ENCODE data around the gene CDH4. TPM values are rescaled to one million over a fixed set of nuclear protein-coding genes. Genes with fewer than 3 reads are reported as not detected.

The CDH4 gene
- polyA plus RNA-seq, 1 donor (not counting 4 experiments of a cell fraction or from before 2014, with no cell fraction given) = 2.2 TPM

GRCh38 chr20:61646453-61646852 lies 394.4 kb downstream of the CDH4 start:
- no peak overlapping the region for H3K27ac ChIP-seq (ENCODE audit: control insufficient read depth, insufficient read depth, low read length)
- H3K9ac ChIP-seq (ENCODE audit: control insufficient read depth, extremely low read depth, insufficient read depth, low read length) = no peak overlapping the region
- no peaks in the 10 kb centered on the region for H3K36me3 ChIP-seq (ENCODE audit: control insufficient read depth in 2 of 2, extremely low read depth in 1 of 2, insufficient read depth in 2 of 2, low read length in 2 of 2)
- no peaks in the 10 kb centered on the region for H3K4me1 ChIP-seq (ENCODE audit: control insufficient read depth, extremely low read depth, insufficient read depth, low read length)
- H3K9me1 ChIP-seq (ENCODE audit: control insufficient read depth, extremely low read depth, insufficient read depth, low read length) = no peaks in the 10 kb centered on the region
- H4K20me1 ChIP-seq (ENCODE audit: control insufficient read depth, extremely low read depth, insufficient read depth, low read length) = peaks cover 8% of the 10 kb centered on the region
- DNase-seq (ENCODE audit: low read depth, low spot score) (no peak), FAIRE-seq (no peak)
- H3K4me3 ChIP-seq (ENCODE audit: control insufficient read depth in 2 of 3, extremely low read depth in 1 of 3, insufficient read depth in 2 of 3, low read depth in 1 of 3, low read length in 3 of 3) = no peak overlapping the region
- no peaks in the 10 kb centered on the region for H3K9me3 ChIP-seq (ENCODE audit: control insufficient read depth, low read depth, low read length)
- H2AFZ ChIP-seq (ENCODE audit: control insufficient read depth, low read length) = no peak overlapping the region
- H3K27me3 ChIP-seq (ENCODE audit: control insufficient read depth, extremely low read depth, insufficient read depth, low read length) = peaks cover 8% of the 10 kb centered on the region
- TF ChIP-seq, protein P1, sequence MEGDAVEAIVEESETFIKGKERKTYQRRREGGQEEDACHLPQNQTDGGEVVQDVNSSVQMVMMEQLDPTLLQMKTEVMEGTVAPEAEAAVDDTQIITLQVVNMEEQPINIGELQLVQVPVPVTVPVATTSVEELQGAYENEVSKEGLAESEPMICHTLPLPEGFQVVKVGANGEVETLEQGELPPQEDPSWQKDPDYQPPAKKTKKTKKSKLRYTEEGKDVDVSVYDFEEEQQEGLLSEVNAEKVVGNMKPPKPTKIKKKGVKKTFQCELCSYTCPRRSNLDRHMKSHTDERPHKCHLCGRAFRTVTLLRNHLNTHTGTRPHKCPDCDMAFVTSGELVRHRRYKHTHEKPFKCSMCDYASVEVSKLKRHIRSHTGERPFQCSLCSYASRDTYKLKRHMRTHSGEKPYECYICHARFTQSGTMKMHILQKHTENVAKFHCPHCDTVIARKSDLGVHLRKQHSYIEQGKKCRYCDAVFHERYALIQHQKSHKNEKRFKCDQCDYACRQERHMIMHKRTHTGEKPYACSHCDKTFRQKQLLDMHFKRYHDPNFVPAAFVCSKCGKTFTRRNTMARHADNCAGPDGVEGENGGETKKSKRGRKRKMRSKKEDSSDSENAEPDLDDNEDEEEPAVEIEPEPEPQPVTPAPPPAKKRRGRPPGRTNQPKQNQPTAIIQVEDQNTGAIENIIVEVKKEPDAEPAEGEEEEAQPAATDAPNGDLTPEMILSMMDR (optimal IDR thresholded peaks at IDR 0.05 in 1 of 3, IDR thresholded peaks at IDR 0.05 in 1 of 3, conservative IDR thresholded peaks at IDR 0.05 in 1 of 3; ENCODE audit: extremely low read depth in 1 of 3, insufficient read depth in 2 of 3, low read length in 3 of 3) = no peak
- TF ChIP-seq EZH2 (IDR thresholded peaks at IDR 0.05; ENCODE audit: low read length) = no peak
- no peak overlapping the region for H3K4me2 ChIP-seq (ENCODE audit: control insufficient read depth, extremely low read depth, insufficient read depth, low read depth, low read length)
- dilution Hi-C loops (cut with MboI; ENCODE audit: extremely low pct_ligation_motif_present, low sequenced_read_pairs) = no loop called here
- no peaks in the 10 kb centered on the region for H3K79me2 ChIP-seq (ENCODE audit: control insufficient read depth, insufficient read depth, low read length)

DNA sequence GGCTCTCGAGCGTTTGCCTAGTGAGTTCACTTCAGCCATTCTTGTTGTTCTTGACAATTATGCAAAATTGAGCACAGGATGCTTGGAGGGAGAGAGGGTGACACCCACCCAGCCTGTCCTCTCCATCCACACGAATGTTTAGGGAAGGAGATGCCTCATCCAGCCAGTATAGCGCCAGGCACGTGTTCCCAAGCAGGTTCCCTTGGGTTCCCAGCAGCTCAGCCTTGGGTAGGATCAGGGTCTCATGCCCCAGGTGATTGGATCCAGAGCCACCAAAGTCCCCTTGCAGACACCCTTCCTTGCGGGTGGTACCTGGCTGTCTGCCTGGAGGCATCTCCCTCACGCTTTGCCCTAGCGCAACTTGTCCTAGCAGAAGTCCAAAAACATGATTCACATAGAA lies 394.9 kb downstream of the CDH4 start:
- no peak overlapping the region for H3K27ac ChIP-seq (ENCODE audit: control insufficient read depth, insufficient read depth, low read length)
- H3K36me3 ChIP-seq (ENCODE audit: control insufficient read depth in 2 of 2, extremely low read depth in 1 of 2, insufficient read depth in 2 of 2, low read length in 2 of 2) = no peaks in the 10 kb centered on the region
- no peak for FAIRE-seq
- dilution Hi-C loops (cut with MboI; ENCODE audit: extremely low pct_ligation_motif_present, low sequenced_read_pairs) = no loop called here
- no peak overlapping the region for H2AFZ ChIP-seq (ENCODE audit: control insufficient read depth, low read length)
- DNase-seq (ENCODE audit: low read depth, low spot score) = no peak
- no peaks in the 10 kb centered on the region for H3K9me1 ChIP-seq (ENCODE audit: control insufficient read depth, extremely low read depth, insufficient read depth, low read length)
- peaks cover 8% of the 10 kb centered on the region for H3K27me3 ChIP-seq (ENCODE audit: control insufficient read depth, extremely low read depth, insufficient read depth, low read length)
- H3K4me3 ChIP-seq (ENCODE audit: control insufficient read depth in 2 of 3, extremely low read depth in 1 of 3, insufficient read depth in 2 of 3, low read depth in 1 of 3, low read length in 3 of 3) = no peak overlapping the region
- peaks cover 8% of the 10 kb centered on the region for H4K20me1 ChIP-seq (ENCODE audit: control insufficient read depth, extremely low read depth, insufficient read depth, low read length)
- no peak overlapping the region for H3K9ac ChIP-seq (ENCODE audit: control insufficient read depth, extremely low read depth, insufficient read depth, low read length)
- no peak overlapping the region for H3K4me2 ChIP-seq (ENCODE audit: control insufficient read depth, extremely low read depth, insufficient read depth, low read depth, low read length)
- H3K79me2 ChIP-seq (ENCODE audit: control insufficient read depth, insufficient read depth, low read length) = no peaks in the 10 kb centered on the region
- no peak for TF ChIP-seq EZH2 (IDR thresholded peaks at IDR 0.05; ENCODE audit: low read length)
- TF ChIP-seq, protein P1 (optimal IDR thresholded peaks at IDR 0.05 in 1 of 3, IDR thresholded peaks at IDR 0.05 in 1 of 3, conservative IDR thresholded peaks at IDR 0.05 in 1 of 3; ENCODE audit: extremely low read depth in 1 of 3, insufficient read depth in 2 of 3, low read length in 3 of 3) = no peak
- H3K9me3 ChIP-seq (ENCODE audit: control insufficient read depth, low read depth, low read length) = no peaks in the 10 kb centered on the region
- H3K4me1 ChIP-seq (ENCODE audit: control insufficient read depth, extremely low read depth, insufficient read depth, low read length) = no peaks in the 10 kb centered on the region

All from keratinocyte (primary cell).